NCI-H526 treated with DMSO at 0.1 percent for 48 hours (cell line): Measurements from ENCODE around the gene RAD18.

Experiments
- DNase-seq: peaks from one replicate; lab custom pipeline; 2025; lab: John Stamatoyannopoulos, UW

Gene RAD18

GRCh38 chr3:8964436-8965370 lies 1.4 kb upstream of the RAD18 start:
- no peak for DNase-seq

GRCh38 chr3:8962226-8962861 lies 928 bp downstream of the RAD18 start:
- no peak for DNase-seq

GRCh38 chr3:8959668-8960067 lies 3.6 kb downstream of the RAD18 start:
- no peak for DNase-seq

- DNase-seq: no peak
Observed at GRCh38 chr3:8954938-8955763, 8.1 kb downstream of the RAD18 start.

- DNase-seq: no peak
Observed at GRCh38 chr3:8953313-8953712, 10.0 kb downstream of the RAD18 start.

- no peak for DNase-seq
Observed at GRCh38 chr3:8952130-8952529, 11.1 kb downstream of the RAD18 start.

- no peak for DNase-seq
Observed at GRCh38 chr3:8945890-8946600, 17.2 kb downstream of the RAD18 start.

- DNase-seq: no peak
Observed at GRCh38 chr3:8942746-8943488, 20.4 kb downstream of the RAD18 start.

- DNase-seq: no peak
Observed at GRCh38 chr3:8942115-8942514, 21.2 kb downstream of the RAD18 start.

- no peak for DNase-seq
Observed at GRCh38 chr3:8938021-8938420, 25.3 kb downstream of the RAD18 start.

GRCh38 chr3:8937064-8938020 lies 25.9 kb downstream of the RAD18 start:
- no peak for DNase-seq

GRCh38 chr3:8932507-8932906 lies 30.8 kb downstream of the RAD18 start:
- no peak for DNase-seq

GRCh38 chr3:8931342-8931741 lies 31.9 kb downstream of the RAD18 start:
- no peak for DNase-seq

GRCh38 chr3:8929860-8930259 lies 33.4 kb downstream of the RAD18 start:
- DNase-seq: no peak

GRCh38 chr3:8914491-8914890 lies 48.8 kb downstream of the RAD18 start:
- DNase-seq: no peak

GRCh38 chr3:8911781-8912180 lies 51.5 kb downstream of the RAD18 start:
- DNase-seq: no peak

- DNase-seq: no peak
Observed at GRCh38 chr3:8909160-8909559, 54.1 kb downstream of the RAD18 start.

- no peak for DNase-seq
Observed at GRCh38 chr3:8903191-8903590, 60.1 kb downstream of the RAD18 start.

GRCh38 chr3:8900869-8901268 lies 62.4 kb downstream of the RAD18 start:
- no peak for DNase-seq

- no peak for DNase-seq
Observed at GRCh38 chr3:8899876-8900460, 63.3 kb downstream of the RAD18 start.
